Cardiac muscle cell (in vitro differentiated cells and primary cell): ENCODE data around the gene FADS6. TPM values are rescaled to one million over a fixed set of nuclear protein-coding genes. Genes with fewer than 3 reads are reported as not detected.
A peak's percentile ranks its signal among the peaks of the same experiment; 100 is the strongest.

ENCODE experiments used
- DNase-seq, 2 donors: peaks; one replicate each; pipeline versions ENCODE4 v3.0.0 to v3.0.0-alpha.2; 2010 to 2017; ENCODE audit warnings: low read depth in 1 of 2, low spot score in 1 of 2
- H3K27ac ChIP-seq: fragments of 200-600 bp; sonication (generic); 2 replicates; pipeline ENCODE4 v1.5.1; 2016
- H3K27me3 ChIP-seq: fragments of 200-600 bp; sonication (generic); 2 replicates; pipeline ENCODE4 v1.6.0; 2016; ENCODE audit warnings: control low read depth
- H3K36me3 ChIP-seq: fragments of 200-600 bp; sonication (generic); 2 replicates; pipeline ENCODE4 v1.5.1; 2016; ENCODE audit warnings: control low read depth
- H3K4me1 ChIP-seq: fragments of 200-600 bp; sonication (generic); 2 replicates; pipeline ENCODE4 v1.8.1; 2017; ENCODE audit warnings: low read depth, mild to moderate bottlenecking, mixed run types
- H3K4me3 ChIP-seq: fragments of 200-600 bp; sonication (generic); 2 replicates; pipeline ENCODE4 v1.5.1; 2016; ENCODE audit warnings: mild to moderate bottlenecking
- H3K9me3 ChIP-seq: fragments of 200-600 bp; sonication (generic); 2 replicates; pipeline ENCODE4 v1.5.1; 2017; ENCODE audit warnings: low read depth, mild to moderate bottlenecking, control low read depth
- CTCF ChIP-seq: IDR thresholded peaks from 2 replicates; pipeline ENCODE4 v1.5.1; 2012; ENCODE audit warnings: low read depth, mild to moderate bottlenecking, low read length
- polyA plus RNA-seq: library from polyadenylated mRNA; unstranded; fragments of >200 nt; fragmentation: Nextera tagmentation; extraction: Ambion mirVana; gene quantifications from 2 replicates; pipeline ENCODE4 v1.2.1, GENCODE V29; 2016
- total RNA-seq: library from RNA; depleted of rRNA; stranded (reverse); fragments of >200 nt; gene quantifications from 2 replicates; pipeline ENCODE4 v1.2.3, GENCODE V29; 2016

FADS6 gene
- total and polyA plus RNA-seq, 2 experiments from 2014 or later = 0.83 to 1.3 TPM

GRCh38 chr17:74864297-74864865 lies 29.1 kb downstream of the FADS6 start:
- Histone ChIP-seq H3K36me3 (no peaks in the 10 kb centered on the region), H3K4me1 (peaks cover 22% of the 10 kb centered on the region), H3K4me3 (no peak overlapping the region), H3K9me3 (no peaks in the 10 kb centered on the region), H3K27ac (no peak overlapping the region), H3K27me3 (peaks cover 26% of the 10 kb centered on the region)
- TF ChIP-seq CTCF = no peak
- no peak for DNase-seq

GRCh38 chr17:74863420-74864296 lies 29.8 kb downstream of the FADS6 start:
- H3K36me3 ChIP-seq = no peaks in the 10 kb centered on the region
- DNase-seq = no peak
- H3K27me3 ChIP-seq = peaks cover 33% of the 10 kb centered on the region
- H3K4me3 ChIP-seq = no peak overlapping the region
- peaks cover 18% of the 10 kb centered on the region for H3K4me1 ChIP-seq
- no peak for TF ChIP-seq CTCF
- no peak overlapping the region for H3K27ac ChIP-seq
- H3K9me3 ChIP-seq = no peaks in the 10 kb centered on the region

GRCh38 chr17:74862919-74863318 lies 30.5 kb downstream of the FADS6 start:
- H3K4me3 ChIP-seq = no peak overlapping the region
- no peak for DNase-seq
- no peak for TF ChIP-seq CTCF
- no peak overlapping the region for H3K27ac ChIP-seq
- H3K4me1 ChIP-seq = peaks cover 10% of the 10 kb centered on the region
- H3K27me3 ChIP-seq = peaks cover 40% of the 10 kb centered on the region
- H3K9me3 ChIP-seq = no peaks in the 10 kb centered on the region
- no peaks in the 10 kb centered on the region for H3K36me3 ChIP-seq

- peak; percentile 63 to 85 for DNase-seq
- peak; percentile 76 for TF ChIP-seq CTCF
- Histone ChIP-seq H3K9me3 (no peaks in the 10 kb centered on the region), H3K36me3 (no peaks in the 10 kb centered on the region), H3K4me1 (peaks cover 4% of the 10 kb centered on the region), H3K27me3 (peaks cover 47% of the 10 kb centered on the region), H3K4me3 (no peak overlapping the region), H3K27ac (no peak overlapping the region)
These were observed 31.1 kb downstream of the FADS6 start for GRCh38 chr17:74862108-74862901.

GRCh38 chr17:74861662-74862107 lies 31.7 kb downstream of the FADS6 start:
- H3K27ac ChIP-seq = no peak overlapping the region
- no peaks in the 10 kb centered on the region for H3K9me3 ChIP-seq
- peaks cover 4% of the 10 kb centered on the region for H3K4me1 ChIP-seq
- no peak overlapping the region for H3K4me3 ChIP-seq
- TF ChIP-seq CTCF = no peak
- DNase-seq = no peak
- peaks cover 53% of the 10 kb centered on the region for H3K27me3 ChIP-seq
- no peaks in the 10 kb centered on the region for H3K36me3 ChIP-seq
